ENCODE results near the gene ANXA1.

- TF ChIP-seq EP300 (IDR thresholded peaks at IDR 0.05), result no peak
- TF ChIP-seq CTCF (IDR thresholded peaks at IDR 0.05), result no peak
Measured at GRCh38 chr9:73137914-73138313, 13.8 kb upstream of the ANXA1 start.

Measured in sigmoid colon (tissue), 4 donors.